Placental pericyte (primary cell): Measurements from ENCODE around the gene PHC2. TPM values are rescaled to one million over a fixed set of nuclear protein-coding genes. Genes with fewer than 3 reads are reported as not detected.

Source experiments
- small RNA-seq: library from RNA; depleted of rRNA; stranded (forward); fragments of <200 nt; gene quantifications from one replicate; pipeline ENCODE3, GENCODE V24; 2012; ENCODE audit warnings: low replicate concordance
- total RNA-seq: library from RNA; depleted of rRNA; stranded (reverse); fragments of >200 nt; gene quantifications from 2 replicates; pipeline ENCODE4 v1.2.3, GENCODE V29; 2012

PHC2 gene
- total RNA-seq, result 119 and 201 TPM in 2 replicates

GRCh38 chr1:33430692-33431593 lies at the start of gene PHC2:
Gene PHC2 (minus strand): TSS chr1:33431095. CDS start chr1:33375539, 55,556 bp downstream.

GRCh38 chr1:33472269-33472980 lies 41.5 kb upstream of the PHC2 start, which contains the start of gene ZSCAN20:
Gene ZSCAN20 (plus strand): TSS chr1:33472645. CDS start chr1:33479289, 6,644 bp downstream.

GRCh38 chr1:33320619-33321165 lies 110.2 kb downstream of the PHC2 start, which contains the start of gene A3GALT2:
Gene A3GALT2 (minus strand): TSS chr1:33321098. CDS start chr1:33321098, 0 bp downstream.

Small RNA genes lying within 50 kb of the gene (small RNA-seq; reads per million reads assigned to genes)
- not detected for gene RN7SKP16

Other genes with a start within 250 kb of the PHC2 start
- 5.0 and 6.3 TPM in 2 replicates for gene TRIM62, start 249.1 kb downstream of the PHC2 start, total RNA-seq
- 11.6 and 13.5 TPM in 2 replicates for gene ZNF362, start 174.6 kb downstream of the PHC2 start, total RNA-seq
- 0.29 TPM in 1 of 2 replicates, not detected in the other for gene A3GALT2, start 110.0 kb downstream of the PHC2 start, total RNA-seq
- 7.9 and 9.6 TPM in 2 replicates for gene ZSCAN20, start 41.5 kb upstream of the PHC2 start, total RNA-seq